ENCODE measurements around the gene ST14. TPM values are rescaled to one million over a fixed set of nuclear protein-coding genes. Genes with fewer than 3 reads are reported as not detected.

The ST14 gene
- total and polyA plus RNA-seq, 3 donors from 2014 or later = 0.55 to 5.8 (median 2.4) TPM

DNA sequence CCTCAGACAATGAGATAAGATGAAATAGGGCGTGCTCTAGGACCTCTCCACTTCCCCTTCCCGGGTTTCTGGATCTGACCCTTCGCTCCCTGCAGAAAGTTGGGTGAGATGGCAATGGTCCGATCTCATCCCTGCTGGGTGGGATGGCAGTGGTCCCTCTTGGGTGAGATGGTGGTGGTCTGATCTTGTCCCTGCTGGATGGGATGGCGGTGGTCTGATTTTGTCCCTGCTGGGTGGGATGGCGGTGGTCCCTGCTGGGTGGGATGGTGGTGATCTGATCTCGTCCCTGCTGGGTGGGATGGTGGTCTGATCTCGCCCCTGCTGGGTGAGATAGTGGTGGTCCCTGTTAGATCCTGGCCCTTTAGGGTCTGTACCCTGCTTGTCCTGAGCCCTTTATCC is 21.3 kb downstream of the ST14 start:
- 74 to 90% methylated on average over 7 to 8 of the region's 8 CpGs for WGBS, 2 donors
- no peaks in the 10 kb centered on the region for H3K9me3 ChIP-seq
- no peak for DNase-seq
- H3K4me1 ChIP-seq = peaks cover 17% of the 10 kb centered on the region
- no peak for TF ChIP-seq CTCF (IDR thresholded peaks at IDR 0.05)
- no peak for TF ChIP-seq POLR2A (IDR thresholded peaks at IDR 0.05)
- no peak overlapping the region for H3K4me3 ChIP-seq
- intact Hi-C loops (cut with DNase I; ENCODE audit: low total_unique reads) = no loop called here
- H3K27me3 ChIP-seq = no peaks in the 10 kb centered on the region
- no peak overlapping the region for H3K27ac ChIP-seq
- H3K36me3 ChIP-seq (ENCODE audit: low read depth, missing control alignments) = no peaks in the 10 kb centered on the region

- Histone ChIP-seq H3K9me3 (no peaks in the 10 kb centered on the region), H3K27ac (no peak overlapping the region), H3K27me3 (no peaks in the 10 kb centered on the region), H3K4me1 (peaks cover 17% of the 10 kb centered on the region), H3K4me3 (no peak overlapping the region), H3K36me3 (ENCODE audit: low read depth, missing control alignments) (no peaks in the 10 kb centered on the region)
- intact Hi-C loops (cut with DNase I; ENCODE audit: low total_unique reads) = no loop called here
- no peak for DNase-seq
- no peak for TF ChIP-seq CTCF (IDR thresholded peaks at IDR 0.05)
- no peak for TF ChIP-seq POLR2A (IDR thresholded peaks at IDR 0.05)
- 65 to 66% methylated on average over 11 of the region's 11 CpGs for WGBS, 2 donors
Observed at GRCh38 chr11:130181295-130182272, 22.0 kb downstream of the ST14 start.

GRCh38 chr11:130183878-130184610 is 24.5 kb downstream of the ST14 start:
- no peak overlapping the region for H3K4me3 ChIP-seq
- H3K27me3 ChIP-seq = no peaks in the 10 kb centered on the region
- 78 to 81% methylated on average over 11 of the region's 11 CpGs for WGBS, 2 donors
- intact Hi-C loops (cut with DNase I; ENCODE audit: low total_unique reads) = no loop called here
- DNase-seq = no peak
- H3K4me1 ChIP-seq = peaks cover 8% of the 10 kb centered on the region
- H3K27ac ChIP-seq = no peak overlapping the region
- H3K36me3 ChIP-seq (ENCODE audit: low read depth, missing control alignments) = no peaks in the 10 kb centered on the region
- TF ChIP-seq POLR2A (IDR thresholded peaks at IDR 0.05) (no peak), CTCF (IDR thresholded peaks at IDR 0.05) (no peak)
- H3K9me3 ChIP-seq = no peaks in the 10 kb centered on the region

- Histone ChIP-seq H3K4me1 (no peaks in the 10 kb centered on the region), H3K4me3 (no peak overlapping the region), H3K27ac (no peak overlapping the region), H3K36me3 (ENCODE audit: low read depth, missing control alignments) (no peaks in the 10 kb centered on the region), H3K27me3 (no peaks in the 10 kb centered on the region), H3K9me3 (no peaks in the 10 kb centered on the region)
- DNase-seq = no peak
- 83 to 93% methylated on average over 11 to 13 of the region's 13 CpGs for WGBS, 2 donors
- intact Hi-C loops (cut with DNase I; ENCODE audit: low total_unique reads) = no loop called here
- TF ChIP-seq CTCF (IDR thresholded peaks at IDR 0.05) (no peak), POLR2A (IDR thresholded peaks at IDR 0.05) (no peak)
Observed at GRCh38 chr11:130187096-130187495, 27.5 kb downstream of the ST14 start.
